GM19023 (cell line): Measurements from ENCODE around the gene TFR2.
"Not testable (repeated sequence)": the region's sequence is repeated elsewhere in the genome, so short reads cannot be mapped to it uniquely, and the experiment has no call there.

ENCODE experiments used
- ATAC-seq: cut with Tn5 transposase; IDR thresholded peaks from one replicate; pipeline ENCODE4 v1.9.1; 2021; ENCODE audit warnings: mild to moderate bottlenecking, moderate library complexity; ENCODE audit not compliant: unreplicated experiment

The TFR2 gene

DNA sequence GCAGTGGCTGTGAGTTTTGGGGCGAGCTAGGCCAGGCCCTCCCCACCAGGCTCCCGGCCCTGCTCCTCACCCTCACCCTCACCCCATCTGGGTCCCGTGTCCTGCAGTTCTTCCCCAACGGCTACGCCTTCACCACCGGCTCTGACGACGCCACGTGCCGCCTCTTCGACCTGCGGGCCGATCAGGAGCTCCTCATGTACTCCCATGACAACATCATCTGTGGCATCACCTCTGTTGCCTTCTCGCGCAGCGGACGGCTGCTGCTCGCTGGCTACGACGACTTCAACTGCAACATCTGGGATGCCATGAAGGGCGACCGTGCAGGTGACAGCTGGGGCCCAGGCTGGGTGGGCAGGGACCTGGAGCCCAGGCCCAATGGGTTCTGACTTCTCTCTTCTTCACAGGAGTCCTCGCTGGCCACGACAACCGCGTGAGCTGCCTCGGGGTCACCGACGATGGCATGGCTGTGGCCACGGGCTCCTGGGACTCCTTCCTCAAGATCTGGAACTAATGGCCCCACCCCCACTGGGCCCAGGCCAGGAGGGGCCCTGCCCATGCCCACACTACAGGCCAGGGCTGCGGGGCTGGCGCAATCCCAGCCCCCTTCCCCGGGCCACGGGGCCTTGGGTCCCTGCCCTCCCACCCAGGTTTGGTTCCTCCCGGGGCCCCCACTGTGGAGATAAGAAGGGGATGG, 37.1 kb upstream of the TFR2 start:
- ATAC-seq = no peak

DNA sequence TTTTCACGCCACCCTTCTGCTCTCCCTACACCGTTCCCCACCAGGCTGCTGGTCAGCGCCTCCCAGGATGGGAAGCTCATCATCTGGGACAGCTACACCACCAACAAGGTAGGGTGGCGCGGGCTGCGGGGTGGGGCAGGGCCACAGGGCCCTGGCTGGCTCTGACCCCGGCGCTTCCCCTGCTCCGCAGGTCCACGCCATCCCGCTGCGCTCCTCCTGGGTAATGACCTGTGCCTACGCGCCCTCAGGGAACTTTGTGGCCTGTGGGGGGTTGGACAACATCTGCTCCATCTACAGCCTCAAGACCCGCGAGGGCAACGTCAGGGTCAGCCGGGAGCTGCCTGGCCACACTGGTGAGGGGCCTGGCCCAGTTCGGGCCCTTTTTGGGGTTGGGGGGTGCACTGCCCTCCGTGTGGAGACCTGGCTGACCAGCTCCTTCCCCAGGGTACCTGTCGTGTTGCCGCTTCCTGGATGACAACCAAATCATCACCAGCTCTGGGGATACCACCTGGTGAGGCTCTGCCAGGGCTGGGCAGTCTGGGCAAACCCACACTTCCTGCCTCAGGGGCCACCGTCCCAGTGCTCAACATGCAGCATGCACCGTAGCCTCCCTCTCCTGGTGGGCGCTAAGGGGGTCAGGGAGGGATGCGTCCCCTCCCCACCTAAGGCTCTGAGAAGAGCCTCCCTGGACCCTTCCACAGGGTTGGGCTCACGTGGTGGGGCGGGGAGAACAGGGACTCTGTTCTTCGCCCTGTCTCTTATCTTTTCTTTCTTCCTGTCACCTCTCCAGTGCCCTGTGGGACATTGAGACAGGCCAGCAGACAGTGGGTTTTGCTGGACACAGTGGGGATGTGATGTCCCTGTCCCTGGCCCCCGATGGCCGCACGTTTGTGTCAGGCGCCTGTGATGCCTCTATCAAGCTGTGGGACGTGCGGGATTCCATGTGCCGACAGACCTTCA, 36.2 kb upstream of the TFR2 start:
- no peak for ATAC-seq

DNA sequence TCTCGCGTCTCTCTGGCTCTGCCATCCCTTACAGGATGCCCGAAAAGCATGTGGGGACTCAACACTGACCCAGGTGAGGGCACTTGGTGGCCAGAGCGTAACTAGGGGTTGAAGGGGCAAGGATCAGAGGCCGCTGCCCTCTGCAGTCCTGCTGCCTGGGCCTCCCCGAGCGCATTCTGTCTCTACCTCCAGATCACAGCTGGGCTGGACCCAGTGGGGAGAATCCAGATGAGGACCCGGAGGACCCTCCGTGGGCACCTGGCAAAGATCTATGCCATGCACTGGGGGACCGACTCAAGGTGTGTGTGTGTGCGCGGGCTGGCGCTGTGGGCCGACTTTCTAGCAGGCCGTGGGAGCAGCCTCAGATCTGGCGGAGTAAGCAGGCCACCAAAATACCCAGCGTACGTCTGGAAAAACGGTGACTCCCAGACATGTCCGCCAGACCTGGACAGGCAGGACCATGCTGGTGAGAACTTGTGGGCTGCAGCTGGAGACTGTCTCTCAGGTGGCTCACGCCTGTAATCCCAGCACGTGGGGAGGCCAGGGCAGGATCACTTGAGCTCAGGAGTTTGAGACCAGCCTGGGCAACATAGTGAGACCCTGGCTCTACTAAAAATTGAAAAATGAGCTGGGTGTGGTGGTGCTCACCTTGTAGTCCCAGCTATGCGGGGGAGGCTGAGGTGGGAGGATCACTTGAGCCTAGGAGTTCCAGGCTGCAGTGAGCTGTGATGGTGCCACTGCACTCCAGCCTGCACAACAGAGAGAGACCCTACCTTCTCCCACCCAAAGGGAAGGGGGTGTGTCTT, 35.4 kb upstream of the TFR2 start:
- no peak for ATAC-seq

DNA sequence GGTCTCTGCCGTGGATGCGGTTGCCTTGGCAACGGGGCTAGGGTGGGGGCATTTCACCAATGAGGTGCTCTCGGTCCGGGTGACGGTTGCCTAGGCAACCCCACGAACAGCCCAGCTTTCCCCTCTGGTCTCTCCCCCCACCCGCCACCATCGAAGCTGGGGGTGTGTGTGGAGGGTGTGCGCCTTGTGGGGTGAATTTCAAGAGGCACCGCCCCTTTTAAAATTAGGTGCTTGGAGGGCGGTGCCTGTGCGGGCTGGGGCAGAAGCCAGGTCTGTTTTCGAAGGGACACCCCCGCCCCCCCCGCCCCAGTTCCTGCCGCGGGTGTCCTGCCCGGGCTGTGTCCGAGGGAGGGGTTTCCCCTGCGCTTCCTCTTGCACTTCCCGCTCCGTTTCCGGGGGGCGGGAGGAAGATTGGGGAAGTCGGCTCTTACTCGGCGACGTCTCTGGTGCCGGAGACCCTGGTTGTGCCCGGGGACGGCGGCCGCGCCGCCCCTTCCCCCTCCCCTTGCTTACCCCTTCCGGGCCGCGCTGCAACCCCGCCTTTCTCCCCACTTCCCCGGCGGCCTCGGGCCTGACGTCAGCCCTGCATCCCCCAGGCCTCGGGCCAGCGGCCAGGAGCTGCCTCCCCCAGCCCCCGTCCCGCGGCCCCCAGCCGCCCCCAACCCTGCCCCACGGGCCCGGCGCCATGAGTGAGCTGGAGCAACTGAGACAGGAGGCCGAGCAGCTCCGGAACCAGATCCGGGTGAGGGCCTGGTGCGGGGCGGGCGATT, 34.4 kb upstream of the TFR2 start:
- peak; percentile 33 for ATAC-seq

DNA sequence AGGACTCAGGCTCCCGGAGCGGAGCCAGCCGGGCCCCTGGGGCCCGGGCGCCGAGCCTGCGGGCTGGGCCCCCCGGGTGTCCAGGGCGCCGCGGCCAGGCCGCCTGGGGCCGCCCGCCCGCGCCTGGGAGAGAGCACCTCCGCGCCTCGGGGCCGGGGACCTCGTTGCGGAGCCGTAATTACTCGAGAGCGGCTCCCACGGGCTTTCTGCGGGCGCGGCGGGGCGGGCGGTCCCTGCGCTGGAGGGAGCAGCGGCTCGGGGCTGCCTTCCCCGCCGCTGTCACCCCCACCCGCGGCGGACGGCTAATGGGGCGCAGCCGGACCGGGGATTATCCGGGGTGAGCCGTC, 33.7 kb upstream of the TFR2 start:
- no peak for ATAC-seq

DNA sequence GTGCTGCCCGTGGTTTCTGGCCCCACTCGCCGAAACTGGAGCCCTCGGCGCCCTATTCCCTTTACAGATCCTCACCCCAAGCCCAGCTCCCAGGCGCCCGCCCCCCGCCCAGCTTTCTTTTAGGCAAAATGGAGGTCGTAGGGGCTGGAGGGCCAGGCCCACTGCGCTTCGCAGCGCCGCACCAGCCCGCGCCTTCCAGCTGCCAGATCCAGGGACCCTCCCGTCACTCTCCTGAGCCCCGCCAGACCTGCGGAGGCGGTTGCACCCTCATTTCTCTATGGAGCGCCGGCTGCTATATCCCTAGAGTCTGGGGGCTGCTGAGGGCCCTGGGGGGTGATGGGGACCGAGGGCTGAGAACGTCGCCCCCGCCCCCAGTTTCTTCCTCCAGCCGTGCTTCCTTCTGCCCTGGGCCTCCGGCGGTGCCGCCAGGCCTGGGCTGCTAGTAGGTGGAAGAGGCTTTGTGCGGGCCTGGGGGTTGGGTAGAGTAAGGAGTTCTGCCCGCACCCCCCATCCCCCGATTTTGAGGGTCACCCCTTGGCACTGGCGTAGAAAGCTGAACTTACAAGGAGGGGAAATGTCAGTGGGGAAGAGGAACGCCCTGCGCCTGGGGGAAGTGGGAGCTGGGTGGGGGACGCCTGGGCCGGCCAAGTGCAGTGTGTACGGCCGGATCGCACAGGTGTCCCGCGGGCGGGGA, 33.2 kb upstream of the TFR2 start:
- ATAC-seq = no peak

DNA sequence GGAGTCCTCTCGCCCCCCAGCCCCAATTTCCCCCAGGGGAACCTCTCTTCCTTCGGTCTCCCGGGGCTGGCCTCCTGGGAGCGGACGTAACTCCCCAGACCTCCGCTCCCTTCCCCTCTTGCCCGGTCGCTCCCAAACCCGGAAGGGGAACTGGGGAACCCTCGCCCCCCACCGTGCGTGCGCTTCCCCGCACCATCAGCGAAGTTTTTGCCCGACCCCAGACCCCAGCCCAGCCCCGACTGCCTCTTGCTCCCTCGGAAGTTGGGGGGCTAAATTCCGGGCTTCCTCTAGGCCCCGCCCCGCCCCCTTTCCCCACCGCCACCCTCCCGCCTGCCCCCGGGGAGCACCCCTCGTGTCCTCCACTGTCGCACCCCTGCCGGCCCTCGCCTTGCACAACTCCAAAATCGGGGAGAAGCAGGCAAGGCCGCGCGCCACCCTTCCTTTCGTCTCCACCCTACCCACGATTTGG, 32.6 kb upstream of the TFR2 start:
- no peak for ATAC-seq

DNA sequence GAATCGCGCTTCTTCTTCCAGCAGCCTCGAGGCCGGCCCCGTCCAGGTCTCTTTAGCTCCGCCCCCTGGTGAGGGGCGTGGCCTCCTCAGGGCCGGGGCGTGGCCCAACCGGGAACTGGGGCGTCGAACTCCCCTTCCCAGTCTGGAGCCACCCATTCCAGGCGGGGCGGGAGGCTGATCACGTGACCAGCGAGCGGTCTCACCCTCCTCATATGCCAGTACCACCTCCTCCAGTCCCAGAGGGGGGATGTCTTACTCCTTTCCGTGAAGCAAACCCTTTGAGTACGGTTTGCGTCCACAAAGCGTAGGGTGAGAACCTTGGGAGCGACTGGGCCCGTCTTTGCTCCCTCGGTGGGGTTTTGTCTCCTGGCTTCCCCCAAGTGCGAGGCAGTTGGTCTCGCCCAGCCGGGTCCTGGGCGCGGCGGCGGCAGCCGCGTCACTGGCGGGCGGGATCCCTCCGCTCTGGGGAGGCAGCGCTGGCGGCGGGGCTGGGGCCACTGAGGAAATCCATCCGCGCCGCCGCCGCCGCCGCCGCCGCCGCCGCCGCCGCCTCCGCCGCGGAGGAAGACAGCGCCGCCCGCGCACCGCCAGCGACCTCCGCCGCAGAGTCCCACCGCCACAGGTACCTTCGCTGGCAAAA, 32.1 kb upstream of the TFR2 start, which contains the start of gene GNB2:
Gene GNB2, plus strand, starts transcription at position 439 of the 640 bp plus-strand sequence. CDS start 2,526 bp downstream, outside the sequence.
- peak; percentile 64 for ATAC-seq

DNA sequence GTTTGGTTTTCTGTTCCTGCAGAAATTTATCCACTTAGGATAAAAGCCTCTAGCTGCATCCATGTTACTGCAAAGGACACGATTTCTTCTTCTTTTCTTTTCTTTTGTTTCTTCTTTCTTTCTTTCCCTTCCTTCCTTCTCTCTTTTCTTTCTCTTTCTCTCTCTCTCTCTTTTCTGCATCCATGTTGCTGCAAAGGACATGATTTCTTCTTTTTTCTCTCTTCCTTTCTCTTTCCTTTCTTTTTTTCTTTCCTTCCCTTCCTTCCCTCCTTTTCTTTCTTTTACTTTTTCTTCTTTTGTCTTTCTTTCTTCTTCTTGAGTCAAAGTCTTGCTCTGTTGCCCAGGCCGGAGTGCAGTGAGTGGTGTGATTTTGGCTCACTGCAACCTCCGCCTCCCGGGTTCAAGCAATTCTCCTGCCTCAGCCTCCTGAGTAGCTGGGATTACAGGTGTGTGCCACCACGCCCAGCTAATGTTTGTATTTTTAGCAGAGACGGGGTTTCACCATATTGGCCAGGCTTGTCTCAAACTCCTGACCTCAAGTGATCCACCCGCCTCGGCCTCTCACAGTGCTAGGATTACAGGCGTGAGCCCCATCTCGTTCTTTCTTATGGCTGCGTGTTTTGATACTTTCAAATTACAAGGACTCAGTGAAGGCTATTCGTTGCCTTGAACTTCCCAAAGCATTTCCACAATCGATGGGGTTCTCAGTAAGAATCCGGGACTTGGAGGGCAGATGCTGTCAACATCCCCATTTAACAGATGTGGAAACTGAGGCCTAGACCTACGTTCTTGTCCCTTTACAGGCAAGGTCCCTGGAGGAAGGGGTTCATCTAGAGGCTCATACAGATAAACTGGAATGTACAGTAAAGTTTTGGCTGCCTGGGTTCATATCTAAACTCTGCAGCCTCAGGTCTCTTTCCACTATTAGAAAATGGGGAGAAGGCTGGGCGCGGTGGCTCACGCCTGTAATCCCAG, 30.3 kb upstream of the TFR2 start:
- ATAC-seq = no peak

DNA sequence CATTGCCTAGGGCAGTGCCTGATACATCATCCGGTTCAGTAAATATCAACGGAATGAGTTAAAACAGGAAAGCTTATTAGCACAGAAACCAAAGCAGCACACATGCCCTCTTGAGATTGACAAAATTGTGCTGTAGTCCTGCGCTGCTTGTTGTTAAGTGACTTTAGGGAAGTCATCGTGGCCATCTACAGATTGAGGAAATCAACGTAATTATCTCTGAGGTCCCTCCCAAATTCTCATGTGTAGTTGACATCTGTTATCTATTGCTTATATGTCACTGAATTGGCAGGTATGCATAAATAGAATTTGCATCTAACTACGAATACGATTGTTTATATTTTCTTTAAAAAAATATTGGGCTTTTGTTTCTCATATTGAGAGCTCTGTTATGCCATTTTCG, 28.7 kb upstream of the TFR2 start:
- no peak for ATAC-seq

DNA sequence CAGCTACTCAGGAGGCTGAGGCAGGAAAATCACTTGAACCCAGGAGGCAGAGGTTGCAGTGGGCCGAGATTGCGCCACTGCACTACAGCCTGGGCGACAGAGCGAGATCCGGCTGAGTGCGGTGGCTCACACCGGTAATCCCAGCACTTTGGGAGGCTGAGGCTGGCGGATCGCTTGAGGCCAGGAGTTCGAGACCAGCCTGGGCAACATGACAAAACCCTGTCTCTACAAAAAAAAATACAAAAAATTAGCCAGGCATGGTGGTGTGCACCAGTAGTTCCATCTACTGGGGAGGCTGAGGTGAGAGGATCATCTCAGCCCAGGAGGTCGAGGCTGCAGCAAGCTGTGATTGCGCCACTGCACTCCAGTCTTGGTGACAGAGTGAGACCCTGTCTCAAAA, 27.8 kb upstream of the TFR2 start:
- not testable (repeated sequence) for ATAC-seq

DNA sequence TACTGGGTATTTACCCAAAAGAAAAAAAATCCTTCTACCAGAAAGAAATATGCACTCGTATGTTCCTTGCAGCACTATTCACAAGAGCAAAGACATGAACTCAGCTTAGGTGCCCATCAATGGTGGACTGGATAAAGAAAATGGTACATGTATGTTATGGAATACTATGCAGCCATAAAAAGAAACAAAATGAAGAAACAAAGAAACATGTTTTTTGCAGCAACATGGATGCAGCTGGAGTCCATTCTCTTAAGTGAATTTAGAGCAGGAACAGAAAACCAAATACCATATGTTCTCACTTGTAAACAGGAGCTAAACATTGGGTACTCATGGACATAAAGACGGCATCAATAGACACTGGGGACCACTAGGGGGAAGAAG, 26.7 kb upstream of the TFR2 start:
- no peak for ATAC-seq

DNA sequence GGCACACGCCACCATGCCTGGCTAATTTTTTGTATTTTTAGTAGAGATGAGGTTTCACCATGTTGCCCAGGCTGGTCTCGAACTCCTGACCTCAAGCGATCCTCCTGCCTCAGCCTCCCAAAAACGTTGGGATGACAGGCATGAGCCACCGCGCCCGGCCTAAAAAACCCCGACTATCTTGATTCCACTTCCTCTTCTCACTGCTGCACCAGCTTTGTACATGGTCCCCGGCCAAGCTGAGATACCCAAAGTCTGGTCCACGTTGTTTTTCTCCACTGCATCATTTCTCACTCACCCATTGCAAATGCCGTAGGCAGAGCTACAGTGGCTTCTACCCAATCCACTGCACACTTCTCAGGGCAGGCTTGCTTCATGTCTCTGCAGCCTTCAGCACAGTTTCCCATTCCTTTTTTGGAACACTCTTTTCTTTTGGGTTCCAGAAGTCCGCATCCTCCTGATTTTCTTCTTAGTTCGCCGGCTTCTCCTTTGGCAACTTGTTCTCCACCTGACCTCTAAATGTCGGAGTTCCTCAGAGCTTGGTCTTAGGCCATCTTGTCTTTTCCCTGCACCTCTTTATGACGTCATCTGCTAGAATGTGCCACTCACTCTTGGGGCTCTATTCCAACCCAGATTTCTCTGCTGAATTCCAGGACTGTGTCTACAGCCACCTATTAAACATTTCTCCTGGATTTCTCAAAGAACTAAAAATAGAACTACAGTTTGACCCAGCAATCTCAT, 26.1 kb upstream of the TFR2 start:
- no peak for ATAC-seq

DNA sequence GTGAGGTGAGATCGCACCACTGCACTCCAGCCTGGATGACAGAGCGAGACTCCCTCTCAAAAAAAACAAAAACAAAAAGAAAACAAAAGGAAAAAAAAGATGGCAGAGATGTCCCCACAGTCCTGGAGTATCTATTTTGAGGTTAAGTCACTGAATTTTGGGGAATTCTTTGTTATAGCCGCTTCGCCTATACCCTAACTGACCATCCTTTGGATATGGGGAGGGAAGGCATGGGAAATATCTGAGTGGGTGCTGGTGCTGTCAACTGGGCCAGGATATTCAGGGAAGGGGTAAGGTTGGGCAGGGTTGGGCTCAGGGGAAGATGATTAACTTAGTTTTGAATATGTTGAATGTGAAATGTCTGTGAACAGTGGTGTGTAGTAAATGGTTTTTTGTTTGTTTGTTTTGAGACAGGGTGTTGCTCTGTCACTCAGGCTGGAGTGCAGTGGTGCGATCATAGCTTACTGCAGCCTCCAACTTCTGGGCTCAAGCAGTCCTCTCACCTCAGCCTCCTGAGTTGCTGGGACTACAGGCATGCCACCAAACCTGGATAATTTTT, 23.9 kb upstream of the TFR2 start:
- ATAC-seq = no peak

DNA sequence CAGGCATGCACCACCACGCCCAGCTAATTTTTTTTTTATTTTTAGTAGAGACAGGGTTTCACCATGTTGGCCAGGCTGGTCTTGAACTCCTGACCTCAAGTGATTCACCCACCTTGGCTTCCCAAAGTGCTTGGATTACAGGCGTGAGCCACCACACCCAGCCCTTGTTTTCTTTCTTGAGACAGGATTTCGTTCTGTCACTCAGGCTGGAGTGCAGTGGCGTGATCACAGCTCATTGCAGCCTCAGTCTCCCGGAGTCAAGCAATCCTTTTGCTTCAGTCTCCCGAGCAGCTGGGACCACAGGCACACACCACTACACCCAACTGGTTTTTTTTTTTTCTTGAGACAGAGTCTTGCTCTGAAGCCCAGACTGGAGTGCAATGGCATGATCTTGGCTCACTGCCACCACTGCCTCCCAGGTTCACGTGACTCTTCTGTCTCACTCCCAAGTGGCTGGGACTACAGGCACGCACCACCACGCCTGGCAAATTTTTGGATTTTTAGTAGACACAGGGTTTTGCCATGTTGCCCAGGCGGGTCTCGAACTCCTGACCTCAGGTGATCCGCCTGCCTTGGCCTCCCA, 20.9 kb upstream of the TFR2 start:
- not testable (repeated sequence) for ATAC-seq

DNA sequence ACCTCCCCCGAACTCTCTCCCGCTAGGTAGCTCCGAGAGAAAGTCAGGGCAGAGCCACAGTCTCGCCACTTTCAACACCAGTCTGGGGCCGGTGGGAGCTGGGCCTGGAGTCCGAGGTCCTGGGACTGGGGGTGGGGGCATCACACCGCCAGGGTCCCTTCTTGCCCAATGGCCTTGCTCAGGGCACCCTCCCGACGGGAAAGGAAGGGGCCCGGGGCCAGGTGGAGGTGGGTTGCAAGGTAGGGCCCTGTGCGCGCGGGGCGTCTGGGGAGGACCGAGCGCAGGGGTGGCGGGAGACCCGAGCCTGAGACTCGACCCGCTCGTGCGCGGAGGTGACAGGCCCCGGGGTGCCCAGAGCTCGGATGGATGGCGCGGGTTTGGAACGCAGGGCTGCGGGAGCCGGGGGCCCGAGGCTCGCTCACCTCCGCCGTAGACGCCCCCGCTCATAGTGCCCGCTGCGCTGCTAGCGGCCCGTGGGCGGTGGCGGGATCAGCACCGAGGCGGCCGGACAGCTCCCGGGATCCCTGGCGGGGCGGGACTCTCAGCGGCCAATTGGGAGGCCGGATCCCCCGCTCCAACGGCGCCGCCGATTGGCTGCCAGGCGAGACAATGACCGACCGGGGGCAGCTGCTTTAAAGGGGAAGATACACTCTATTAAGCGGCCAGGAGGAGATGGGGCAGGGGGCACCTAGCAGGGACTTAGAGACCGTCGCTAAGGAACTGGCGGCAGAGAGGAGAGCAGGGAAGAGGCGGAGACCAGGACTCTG, 14.7 kb upstream of the TFR2 start, which contains the start of gene ACTL6B:
Gene ACTL6B, minus strand, starts transcription at position 541 of the 767 bp plus-strand sequence. Its CDS starts 94 bp downstream, at position 447.
- ATAC-seq = no peak
